HepG2 (cell line): Measurements from ENCODE around the gene PSIP1. TPM values are rescaled to one million over a fixed set of nuclear protein-coding genes. Genes with fewer than 3 reads are reported as not detected.

ENCODE experiments used
- HOXA7 ChIP-seq: sonication (generic); formaldehyde crosslinking; IDR thresholded peaks from 2 replicates; pipeline ENCODE4 v1.8.1; 2022; ENCODE audit warnings: mild to moderate bottlenecking, missing genetic modification reagents, moderate library complexity
- ISL2 ChIP-seq: sonication (generic); formaldehyde crosslinking; IDR thresholded peaks from 2 replicates; pipeline ENCODE4 v1.5.0; 2020; ENCODE audit warnings: missing genetic modification reagents
- KDM2A ChIP-seq: sonication (generic); formaldehyde crosslinking; IDR thresholded peaks from 2 replicates; pipeline ENCODE4 v1.4.0; 2020; ENCODE audit warnings: low read depth, missing genetic modification reagents, borderline replicate concordance
- MEF2D ChIP-seq: sonication (generic); formaldehyde crosslinking; IDR thresholded peaks from 2 replicates; pipeline ENCODE4 v1.5.1; 2020; ENCODE audit warnings: mild to moderate bottlenecking, missing genetic modification reagents
- MIXL1 ChIP-seq: IDR thresholded peaks from 2 replicates; pipeline ENCODE4 v1.6.1; 2016
- NFIC ChIP-seq: IDR thresholded peaks from 2 replicates; pipeline ENCODE4 v1.6.1; 2012; ENCODE audit warnings: mild to moderate bottlenecking, low read length, inconsistent platforms
- NKX3-1 ChIP-seq: sonication (generic); formaldehyde crosslinking; IDR thresholded peaks from 2 replicates; pipeline ENCODE4 v1.5.0; 2020; ENCODE audit warnings: missing genetic modification reagents
- SALL1 ChIP-seq: sonication (generic); formaldehyde crosslinking; IDR thresholded peaks from 2 replicates; pipeline ENCODE4 v1.8.0; 2022; ENCODE audit warnings: mild to moderate bottlenecking, missing genetic modification reagents
- TBP ChIP-seq: sonication (generic); formaldehyde crosslinking; IDR thresholded peaks from 2 replicates; pipeline ENCODE4 v1.5.0; 2020; ENCODE audit warnings: missing genetic modification reagents
- ZNF263 ChIP-seq: sonication (generic); formaldehyde crosslinking; IDR thresholded peaks from 2 replicates; pipeline ENCODE4 v1.4.0; 2020; ENCODE audit warnings: missing genetic modification reagents
- ZNF329 ChIP-seq: sonication (generic); formaldehyde crosslinking; IDR thresholded peaks from 2 replicates; pipeline ENCODE4 v1.9.0; 2021; ENCODE audit warnings: low read depth, mild to moderate bottlenecking, missing genetic modification reagents
- ZNF460 ChIP-seq: sonication (generic); formaldehyde crosslinking; IDR thresholded peaks from 2 replicates; pipeline ENCODE4 v1.5.1; 2020; ENCODE audit warnings: missing genetic modification reagents, mild to moderate bottlenecking, borderline replicate concordance
- ZNF598 ChIP-seq: sonication (generic); formaldehyde crosslinking; IDR thresholded peaks from 2 replicates; pipeline ENCODE4 v1.5.1; 2020; ENCODE audit warnings: mild to moderate bottlenecking, missing genetic modification reagents, borderline replicate concordance
- ZNF776 ChIP-seq: sonication (generic); formaldehyde crosslinking; IDR thresholded peaks from 2 replicates; pipeline ENCODE4 v1.4.0; 2020; ENCODE audit warnings: mild to moderate bottlenecking, missing genetic modification reagents
- ZSCAN31 ChIP-seq: sonication (generic); formaldehyde crosslinking; IDR thresholded peaks from 2 replicates; pipeline ENCODE4 v1.5.0; 2020; ENCODE audit warnings: low read depth, mild to moderate bottlenecking, missing genetic modification reagents
- polyA plus RNA-seq, 8 experiments: library from polyadenylated mRNA; depleted of rRNA in 3 of 8; stranded (reverse) in 7 of 8; unstranded in 1 of 8; fragments of >200 nt; fragmentation: Illumina TruSeq in 4 of 8; extraction: Trizol in 4 of 8; gene quantifications; 2 replicates each; pipeline versions ENCODE4 v1.2.1 to v1.2.3, GENCODE V29; 2011 to 2016; ENCODE audit warnings: low read depth in 4 of 8, missing spikeins in 1 of 8, mixed read lengths in 1 of 8; ENCODE audit not compliant: insufficient read depth in 1 of 8
- total RNA-seq, 5 experiments: library from RNA; depleted of rRNA; stranded (reverse); fragments of >200 nt; fragmentation: Illumina TruSeq; extraction: Trizol; gene quantifications; 2 replicates each; pipeline ENCODE4 v1.2.3, GENCODE V29; 2016; ENCODE audit warnings: low read depth in 1 of 5
- TF ChIP-seq, protein P1 (sequence below): sonication (generic); formaldehyde crosslinking; IDR thresholded peaks from 2 replicates; pipeline ENCODE4 v1.5.0; 2020; ENCODE audit warnings: mild to moderate bottlenecking, missing genetic modification reagents, borderline replicate concordance
- TF ChIP-seq, protein P2 (sequence below): sonication (generic); formaldehyde crosslinking; IDR thresholded peaks from 2 replicates; pipeline ENCODE4 v1.5.0; 2020; ENCODE audit warnings: missing genetic modification reagents
- TF ChIP-seq, protein P3 (sequence below): IDR thresholded peaks from 2 replicates; pipeline ENCODE4 v1.6.1; 2018; ENCODE audit warnings: missing genetic modification reagents
- TF ChIP-seq, protein P4 (sequence below): sonication (generic); formaldehyde crosslinking; IDR thresholded peaks from 2 replicates; pipeline ENCODE4 v1.9.0; 2022; ENCODE audit warnings: missing genetic modification reagents, mild to moderate bottlenecking, borderline replicate concordance

Gene PSIP1
- total and polyA plus RNA-seq, 2 of the 13 experiments (the other 11 are each of a cell fraction or from before 2014, with no cell fraction given) = 12.6 to 46.4 TPM

DNA sequence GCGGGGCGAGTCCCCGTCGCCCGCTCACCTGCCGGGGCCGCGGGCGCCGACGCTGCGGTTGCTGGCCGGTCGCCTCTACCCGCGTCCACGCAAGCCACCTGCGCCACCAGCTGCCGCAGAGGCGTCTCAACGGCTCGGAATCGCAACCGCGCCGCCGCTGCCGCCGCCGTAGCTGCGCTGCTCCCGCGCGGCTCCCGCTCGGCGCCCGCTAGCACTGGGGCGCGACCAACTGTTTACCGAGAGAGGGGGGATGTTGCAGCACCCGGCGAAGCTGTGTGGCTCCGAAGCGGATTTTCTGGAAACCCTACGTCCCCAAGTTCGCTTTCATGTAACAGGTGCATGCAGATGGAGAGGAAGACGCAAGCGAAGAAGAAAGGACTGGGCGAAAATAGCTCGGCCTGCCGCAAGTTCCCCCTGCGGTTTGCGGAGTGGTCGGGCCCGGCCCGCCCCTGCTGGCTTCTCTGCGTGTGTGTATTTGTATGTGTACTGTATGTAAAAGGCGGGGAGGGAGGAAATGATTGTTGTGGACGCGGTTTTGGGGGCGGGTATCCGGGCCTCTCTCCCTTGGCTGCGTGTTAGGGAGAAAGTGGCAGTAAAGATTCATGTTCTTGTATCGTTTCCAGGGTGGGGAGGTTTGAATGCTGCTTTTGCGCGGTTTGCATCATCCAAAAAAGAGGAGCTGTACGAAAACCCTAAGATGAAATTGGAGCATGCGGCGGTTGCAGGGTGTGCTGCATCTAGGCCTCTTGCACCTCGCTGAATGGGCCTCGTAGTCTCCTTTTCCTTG lies at the start of gene PSIP1 (continued):
- TF ChIP-seq, protein P1, sequence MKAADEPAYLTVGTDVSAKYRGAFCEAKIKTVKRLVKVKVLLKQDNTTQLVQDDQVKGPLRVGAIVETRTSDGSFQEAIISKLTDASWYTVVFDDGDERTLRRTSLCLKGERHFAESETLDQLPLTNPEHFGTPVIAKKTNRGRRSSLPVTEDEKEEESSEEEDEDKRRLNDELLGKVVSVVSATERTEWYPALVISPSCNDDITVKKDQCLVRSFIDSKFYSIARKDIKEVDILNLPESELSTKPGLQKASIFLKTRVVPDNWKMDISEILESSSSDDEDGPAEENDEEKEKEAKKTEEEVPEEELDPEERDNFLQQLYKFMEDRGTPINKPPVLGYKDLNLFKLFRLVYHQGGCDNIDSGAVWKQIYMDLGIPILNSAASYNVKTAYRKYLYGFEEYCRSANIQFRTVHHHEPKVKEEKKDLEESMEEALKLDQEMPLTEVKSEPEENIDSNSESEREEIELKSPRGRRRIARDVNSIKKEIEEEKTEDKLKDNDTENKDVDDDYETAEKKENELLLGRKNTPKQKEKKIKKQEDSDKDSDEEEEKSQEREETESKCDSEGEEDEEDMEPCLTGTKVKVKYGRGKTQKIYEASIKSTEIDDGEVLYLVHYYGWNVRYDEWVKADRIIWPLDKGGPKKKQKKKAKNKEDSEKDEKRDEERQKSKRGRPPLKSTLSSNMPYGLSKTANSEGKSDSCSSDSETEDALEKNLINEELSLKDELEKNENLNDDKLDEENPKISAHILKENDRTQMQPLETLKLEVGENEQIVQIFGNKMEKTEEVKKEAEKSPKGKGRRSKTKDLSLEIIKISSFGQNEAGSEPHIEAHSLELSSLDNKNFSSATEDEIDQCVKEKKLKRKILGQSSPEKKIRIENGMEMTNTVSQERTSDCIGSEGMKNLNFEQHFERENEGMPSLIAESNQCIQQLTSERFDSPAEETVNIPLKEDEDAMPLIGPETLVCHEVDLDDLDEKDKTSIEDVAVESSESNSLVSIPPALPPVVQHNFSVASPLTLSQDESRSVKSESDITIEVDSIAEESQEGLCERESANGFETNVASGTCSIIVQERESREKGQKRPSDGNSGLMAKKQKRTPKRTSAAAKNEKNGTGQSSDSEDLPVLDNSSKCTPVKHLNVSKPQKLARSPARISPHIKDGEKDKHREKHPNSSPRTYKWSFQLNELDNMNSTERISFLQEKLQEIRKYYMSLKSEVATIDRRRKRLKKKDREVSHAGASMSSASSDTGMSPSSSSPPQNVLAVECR (CRISPR knock-in tag) = peak; percentile 61; the same call in 1 of the 2 replicates
- TF ChIP-seq ZSCAN31 (peak; percentile 88; the same call in 1 of the 2 replicates), MIXL1 (CRISPR knock-in tag) (peak; percentile 20; the same call in 1 of the 2 replicates), HOXA7 (CRISPR knock-in tag) (no peak), ZNF460 (no peak), ISL2 (CRISPR knock-in tag) (peak; percentile 41; the same call in 1 of the 2 replicates), ZNF329 (CRISPR knock-in tag) (peak; percentile 90), MEF2D (CRISPR knock-in tag) (0 out of 2 replicates have a peak, but pooled peaks have one; percentile 50), ZNF776 (CRISPR knock-in tag) (peak; percentile 71), TBP (CRISPR knock-in tag) (0 out of 2 replicates have a peak, but pooled peaks have one; percentile 19), NKX3-1 (CRISPR knock-in tag) (peak; percentile 41; the same call in 1 of the 2 replicates), ZNF598 (CRISPR knock-in tag) (no peak), NFIC (peak; percentile 37; the same call in 1 of the 2 replicates), KDM2A (CRISPR knock-in tag) (peak; percentile 85), ZNF263 (CRISPR knock-in tag) (peak; percentile 43; the same call in 1 of the 2 replicates), SALL1 (CRISPR knock-in tag) (peak; percentile 61)
- TF ChIP-seq, protein P2, sequence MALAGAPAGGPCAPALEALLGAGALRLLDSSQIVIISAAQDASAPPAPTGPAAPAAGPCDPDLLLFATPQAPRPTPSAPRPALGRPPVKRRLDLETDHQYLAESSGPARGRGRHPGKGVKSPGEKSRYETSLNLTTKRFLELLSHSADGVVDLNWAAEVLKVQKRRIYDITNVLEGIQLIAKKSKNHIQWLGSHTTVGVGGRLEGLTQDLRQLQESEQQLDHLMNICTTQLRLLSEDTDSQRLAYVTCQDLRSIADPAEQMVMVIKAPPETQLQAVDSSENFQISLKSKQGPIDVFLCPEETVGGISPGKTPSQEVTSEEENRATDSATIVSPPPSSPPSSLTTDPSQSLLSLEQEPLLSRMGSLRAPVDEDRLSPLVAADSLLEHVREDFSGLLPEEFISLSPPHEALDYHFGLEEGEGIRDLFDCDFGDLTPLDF = peak; percentile 92
- TF ChIP-seq, protein P3, sequence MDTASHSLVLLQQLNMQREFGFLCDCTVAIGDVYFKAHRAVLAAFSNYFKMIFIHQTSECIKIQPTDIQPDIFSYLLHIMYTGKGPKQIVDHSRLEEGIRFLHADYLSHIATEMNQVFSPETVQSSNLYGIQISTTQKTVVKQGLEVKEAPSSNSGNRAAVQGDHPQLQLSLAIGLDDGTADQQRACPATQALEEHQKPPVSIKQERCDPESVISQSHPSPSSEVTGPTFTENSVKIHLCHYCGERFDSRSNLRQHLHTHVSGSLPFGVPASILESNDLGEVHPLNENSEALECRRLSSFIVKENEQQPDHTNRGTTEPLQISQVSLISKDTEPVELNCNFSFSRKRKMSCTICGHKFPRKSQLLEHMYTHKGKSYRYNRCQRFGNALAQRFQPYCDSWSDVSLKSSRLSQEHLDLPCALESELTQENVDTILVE (CRISPR knock-in tag) = no peak; the same call in 1 of the 2 replicates
- TF ChIP-seq, protein P4, sequence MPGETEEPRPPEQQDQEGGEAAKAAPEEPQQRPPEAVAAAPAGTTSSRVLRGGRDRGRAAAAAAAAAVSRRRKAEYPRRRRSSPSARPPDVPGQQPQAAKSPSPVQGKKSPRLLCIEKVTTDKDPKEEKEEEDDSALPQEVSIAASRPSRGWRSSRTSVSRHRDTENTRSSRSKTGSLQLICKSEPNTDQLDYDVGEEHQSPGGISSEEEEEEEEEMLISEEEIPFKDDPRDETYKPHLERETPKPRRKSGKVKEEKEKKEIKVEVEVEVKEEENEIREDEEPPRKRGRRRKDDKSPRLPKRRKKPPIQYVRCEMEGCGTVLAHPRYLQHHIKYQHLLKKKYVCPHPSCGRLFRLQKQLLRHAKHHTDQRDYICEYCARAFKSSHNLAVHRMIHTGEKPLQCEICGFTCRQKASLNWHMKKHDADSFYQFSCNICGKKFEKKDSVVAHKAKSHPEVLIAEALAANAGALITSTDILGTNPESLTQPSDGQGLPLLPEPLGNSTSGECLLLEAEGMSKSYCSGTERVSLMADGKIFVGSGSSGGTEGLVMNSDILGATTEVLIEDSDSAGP (CRISPR knock-in tag) = peak; percentile 67; the same call in 1 of the 2 replicates
